Caco-2 (cell line): ENCODE results near the gene YWHAB. TPM values are rescaled to one million over a fixed set of nuclear protein-coding genes. Genes with fewer than 3 reads are reported as not detected.
A peak's percentile ranks its signal among the peaks of the same experiment; 100 is the strongest.

Source experiments
- BruUV-seq: library from RNA; stranded (reverse); fragments of 400-500 nt; replicated peaks from 2 replicates; lab custom pipeline; 2021; lab: Mats Ljungman, UMichigan
- CTCF ChIA-PET: fragments of 300-600 bp; sonication (Branson Sonifier 250); formaldehyde crosslinking; loops from one replicate; lab custom pipeline; 2022; ENCODE audit warnings: antibody characterized with exemption; lab: Charles Lee
- POLR2A ChIA-PET: fragments of 300-600 bp; sonication (Branson Sonifier 250); formaldehyde crosslinking; loops from one replicate; lab custom pipeline; 2022; ENCODE audit warnings: antibody characterized with exemption; lab: Charles Lee
- DNase-seq, 2 experiments: peaks; one replicate each; pipeline versions ENCODE4 v3.0.0 to v3.0.0-alpha.2; 2020 to 2022
- H3K27me3 ChIP-seq: replicated peaks from 2 replicates; pipeline ENCODE4 v1.6.0; 2011; ENCODE audit warnings: low read length; ENCODE audit not compliant: control insufficient read depth, insufficient read depth
- H3K36me3 ChIP-seq: 2 replicates; pipeline ENCODE4 v1.5.1; 2011; ENCODE audit warnings: low read length; ENCODE audit not compliant: control insufficient read depth, insufficient read depth
- H3K4me1 ChIP-seq: fragments of 250-450 bp; sonication (Bioruptor Pico); 2 replicates; pipeline ENCODE4 v1.5.1; 2020; ENCODE audit warnings: mild to moderate bottlenecking
- H3K4me3 ChIP-seq: 2 replicates; pipeline ENCODE4 v1.5.1; 2011; ENCODE audit warnings: low read depth, mild to moderate bottlenecking, control low read depth, low read length
- H3K9me3 ChIP-seq: fragments of 250-450 bp; sonication (Bioruptor Pico); 2 replicates; pipeline ENCODE4 v1.5.1; 2020; ENCODE audit warnings: mild to moderate bottlenecking, moderate library complexity
- H3K27ac Mint-ChIP-seq: one replicate; pipeline ENCODE4 v1.8.0; 2022; ENCODE audit warnings: mixed read lengths; ENCODE audit not compliant: unreplicated experiment
- H3K27me3 Mint-ChIP-seq: one replicate; pipeline ENCODE4 v1.8.0; 2022; ENCODE audit warnings: mixed read lengths; ENCODE audit not compliant: insufficient read depth, unreplicated experiment
- H3K36me3 Mint-ChIP-seq: one replicate; pipeline ENCODE4 v1.8.0; 2022; ENCODE audit warnings: mild to moderate bottlenecking, mixed read lengths; ENCODE audit not compliant: insufficient read depth, unreplicated experiment
- H3K4me1 Mint-ChIP-seq: one replicate; pipeline ENCODE4 v1.8.0; 2022; ENCODE audit warnings: low read depth, mixed read lengths; ENCODE audit not compliant: unreplicated experiment
- H3K4me3 Mint-ChIP-seq: one replicate; pipeline ENCODE4 v1.8.0; 2022; ENCODE audit warnings: mild to moderate bottlenecking, moderate library complexity, mixed read lengths; ENCODE audit not compliant: unreplicated experiment
- H3K9me3 Mint-ChIP-seq: one replicate; pipeline ENCODE4 v1.8.0; 2022; ENCODE audit warnings: mixed read lengths; ENCODE audit not compliant: unreplicated experiment
- intact Hi-C: fragments of 100-400 bp; cut with micrococcal nuclease; formaldehyde crosslinking; loops from one replicate; pipeline ENCODE4 v1.10.0; 2022; ENCODE audit not compliant: unreplicated experiment
- total RNA-seq: library from RNA; stranded (reverse); gene quantifications from 2 replicates; pipeline ENCODE4 v1.2.3, GENCODE V29; 2022
- TF ChIP-seq, protein P1 (sequence below), 2 experiments: fragments of 200-600 bp in 1 of 2; IDR thresholded peaks; 1 replicate in 1 of 2; 2 replicates in 1 of 2; pipeline versions ENCODE4 v1.5.1 to v1.8.0; 2011 to 2022; ENCODE audit warnings: antibody characterized with exemption in 1 of 2, control low read depth in 1 of 2, inconsistent platforms in 1 of 2, low read depth in 1 of 2, low read length in 1 of 2, mild to moderate bottlenecking in 1 of 2, moderate library complexity in 1 of 2; ENCODE audit not compliant: insufficient read depth in 1 of 2, severe bottlenecking in 1 of 2, unreplicated experiment in 1 of 2

YWHAB gene
- total RNA-seq, 1 experiment from 2014 or later: 522 TPM

DNA sequence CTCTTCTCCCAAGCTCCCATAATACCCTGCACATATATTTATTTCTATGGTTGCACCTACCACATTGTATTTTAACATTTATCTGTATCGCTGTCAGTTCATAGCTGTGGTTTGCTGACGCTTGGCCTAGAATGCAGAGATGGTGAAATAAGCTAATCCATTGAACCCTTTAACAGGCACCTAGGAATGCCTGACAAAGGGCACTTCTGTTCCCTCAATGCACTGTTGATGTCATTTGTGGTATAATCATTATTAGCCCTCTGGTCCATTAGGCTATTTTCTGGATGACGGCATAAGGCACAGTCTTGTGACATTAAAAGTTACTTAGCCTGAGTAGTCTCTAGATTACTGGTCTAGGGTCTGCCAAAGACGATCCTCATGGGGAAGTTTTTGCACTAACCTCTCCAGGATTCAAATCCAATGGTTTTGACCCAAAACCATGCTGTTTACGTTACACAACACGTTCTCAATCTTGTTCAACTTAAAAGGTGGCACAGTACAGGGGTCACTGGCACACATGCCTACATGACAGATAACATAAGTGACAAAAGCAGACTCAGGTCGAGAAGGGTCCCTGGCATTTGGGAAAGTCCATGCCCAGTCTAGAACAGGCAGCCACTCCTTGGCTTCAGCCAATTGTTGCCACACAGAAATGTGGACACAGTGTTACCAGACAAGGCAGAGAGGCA is 2.1 kb upstream of the YWHAB start:
- DNase-seq: no peak
- Mint-ChIP-seq H3K27me3 (no peaks in the 10 kb centered on the region), H3K4me3 (peak overlapping the region; percentile 99), H3K27ac (no peak overlapping the region), H3K4me1 (peaks cover 23% of the 10 kb centered on the region), H3K36me3 (peaks cover 13% of the 10 kb centered on the region), H3K9me3 (no peaks in the 10 kb centered on the region)
- CTCF ChIA-PET: no interaction called here
- H3K27me3 ChIP-seq: no peaks in the 10 kb centered on the region
- TF ChIP-seq, protein P1, sequence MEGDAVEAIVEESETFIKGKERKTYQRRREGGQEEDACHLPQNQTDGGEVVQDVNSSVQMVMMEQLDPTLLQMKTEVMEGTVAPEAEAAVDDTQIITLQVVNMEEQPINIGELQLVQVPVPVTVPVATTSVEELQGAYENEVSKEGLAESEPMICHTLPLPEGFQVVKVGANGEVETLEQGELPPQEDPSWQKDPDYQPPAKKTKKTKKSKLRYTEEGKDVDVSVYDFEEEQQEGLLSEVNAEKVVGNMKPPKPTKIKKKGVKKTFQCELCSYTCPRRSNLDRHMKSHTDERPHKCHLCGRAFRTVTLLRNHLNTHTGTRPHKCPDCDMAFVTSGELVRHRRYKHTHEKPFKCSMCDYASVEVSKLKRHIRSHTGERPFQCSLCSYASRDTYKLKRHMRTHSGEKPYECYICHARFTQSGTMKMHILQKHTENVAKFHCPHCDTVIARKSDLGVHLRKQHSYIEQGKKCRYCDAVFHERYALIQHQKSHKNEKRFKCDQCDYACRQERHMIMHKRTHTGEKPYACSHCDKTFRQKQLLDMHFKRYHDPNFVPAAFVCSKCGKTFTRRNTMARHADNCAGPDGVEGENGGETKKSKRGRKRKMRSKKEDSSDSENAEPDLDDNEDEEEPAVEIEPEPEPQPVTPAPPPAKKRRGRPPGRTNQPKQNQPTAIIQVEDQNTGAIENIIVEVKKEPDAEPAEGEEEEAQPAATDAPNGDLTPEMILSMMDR (IDR thresholded peaks at IDR 0.05; ENCODE audit: insufficient read depth in 1 of 2, low read depth in 1 of 2, low read length in 1 of 2, severe bottlenecking in 1 of 2, unreplicated experiment in 1 of 2): no peak
- BruUV-seq: no TSS peak
- H3K4me3 ChIP-seq: no peak overlapping the region
- H3K36me3 ChIP-seq: peaks cover 1% of the 10 kb centered on the region; the same call in 1 of the 2 replicates
- intact Hi-C loops: loop anchor here (10.0 kb wide), 2 partner anchors 359 to 669 kb away; partner anchors contain the start of genes OSER1 and SERINC3
- H3K4me1 ChIP-seq: peaks cover 25% of the 10 kb centered on the region
- H3K9me3 ChIP-seq: no peaks in the 10 kb centered on the region
- POLR2A ChIA-PET: no interaction called here

DNA sequence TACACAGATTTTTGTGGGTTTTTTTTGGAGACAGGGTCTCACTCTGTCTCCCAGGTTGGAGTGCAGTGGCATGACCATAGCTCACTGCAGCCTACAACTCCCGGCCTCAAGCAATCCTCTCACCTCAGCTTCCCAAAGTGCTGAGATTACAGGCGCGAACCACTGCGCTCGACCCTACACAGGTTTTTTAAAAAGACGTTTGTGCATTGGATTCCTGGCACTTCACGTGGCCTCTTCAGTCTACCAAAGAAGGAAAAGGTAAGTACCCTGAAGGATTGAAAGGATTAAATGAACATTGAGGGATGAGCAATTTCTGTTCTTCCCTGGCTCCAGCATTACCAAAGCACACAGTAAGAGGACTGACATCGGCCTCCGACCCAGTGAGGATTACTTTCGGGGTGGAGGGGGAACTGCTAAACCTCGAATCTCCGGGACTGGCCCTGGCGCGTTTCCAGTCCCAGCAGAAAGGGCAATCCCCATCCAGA is 556 bp upstream of the YWHAB start:
- Histone ChIP-seq H3K4me3 (peak overlapping the region; percentile 98), H3K9me3 (no peaks in the 10 kb centered on the region), H3K27me3 (no peaks in the 10 kb centered on the region), H3K4me1 (peaks cover 34% of the 10 kb centered on the region), H3K36me3 (peaks cover 1% of the 10 kb centered on the region; the same call in 1 of the 2 replicates)
- no peak for DNase-seq
- H3K27me3 Mint-ChIP-seq: no peaks in the 10 kb centered on the region
- TF ChIP-seq, protein P1 (IDR thresholded peaks at IDR 0.05; ENCODE audit: insufficient read depth in 1 of 2, low read depth in 1 of 2, low read length in 1 of 2, severe bottlenecking in 1 of 2, unreplicated experiment in 1 of 2): no peak
- ChIA-PET CTCF (interaction anchor here (0.6 to 1.6 kb wide), 16 partner anchors 9 to 1360 kb away, joined by 3 to 11 read pairs (median 4); partner anchors contain the start of gene PABPC1L), POLR2A (interaction anchor here (0.5 to 1.8 kb wide), 28 partner anchors 10 to 1479 kb away, joined by 3 to 28 read pairs (median 4); partner anchors contain the start of genes PABPC1L and TOMM34)
- peaks cover 34% of the 10 kb centered on the region for H3K4me1 Mint-ChIP-seq
- TSS peak; percentile 69 for BruUV-seq
- intact Hi-C loops: loop anchor here (1.0 to 10.0 kb wide), 4 partner anchors 28 to 670 kb away; partner anchors contain the start of genes OSER1 and SERINC3
- H3K9me3 Mint-ChIP-seq: no peaks in the 10 kb centered on the region
- H3K36me3 Mint-ChIP-seq: peaks cover 29% of the 10 kb centered on the region
- peak overlapping the region; percentile 99 for H3K4me3 Mint-ChIP-seq
- H3K27ac Mint-ChIP-seq: peak overlapping the region; percentile 97

DNA sequence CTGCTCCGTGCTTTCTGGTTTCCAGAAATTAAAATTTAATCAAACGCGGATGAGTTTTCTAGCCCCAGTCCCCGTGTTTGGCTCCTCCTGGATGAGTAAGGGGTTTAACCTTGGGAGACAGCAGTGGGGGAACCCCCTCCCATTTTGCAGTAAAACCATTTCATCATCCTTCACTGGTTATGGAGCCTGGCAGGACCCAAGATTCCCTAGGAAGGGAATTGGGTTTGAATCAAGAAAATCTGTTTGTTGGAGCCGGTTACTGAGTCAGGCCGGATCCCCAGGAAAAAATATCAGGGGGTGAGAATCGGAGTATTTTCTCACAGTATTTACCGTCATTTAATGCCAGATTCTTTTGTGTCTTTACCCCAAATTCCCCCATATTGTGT is 754 bp downstream of the YWHAB start:
- Mint-ChIP-seq H3K4me1 (peaks cover 34% of the 10 kb centered on the region), H3K4me3 (peak overlapping the region; percentile 99), H3K27ac (peak overlapping the region; percentile 97), H3K36me3 (peaks cover 39% of the 10 kb centered on the region), H3K27me3 (no peaks in the 10 kb centered on the region), H3K9me3 (no peaks in the 10 kb centered on the region)
- TF ChIP-seq, protein P1 (IDR thresholded peaks at IDR 0.05; ENCODE audit: insufficient read depth in 1 of 2, low read depth in 1 of 2, low read length in 1 of 2, severe bottlenecking in 1 of 2, unreplicated experiment in 1 of 2): no peak
- H3K27me3 ChIP-seq: no peaks in the 10 kb centered on the region
- H3K36me3 ChIP-seq: peaks cover 1% of the 10 kb centered on the region; the same call in 1 of the 2 replicates
- H3K4me3 ChIP-seq: peak overlapping the region; percentile 98
- no peaks in the 10 kb centered on the region for H3K9me3 ChIP-seq
- no peak for DNase-seq
- POLR2A ChIA-PET: no interaction called here
- peaks cover 34% of the 10 kb centered on the region for H3K4me1 ChIP-seq
- CTCF ChIA-PET: no interaction called here
- intact Hi-C loops: loop anchor here (10.0 kb wide), 2 partner anchors 361 to 671 kb away; partner anchors contain the start of genes OSER1 and SERINC3
- no TSS peak for BruUV-seq
